GM10266 (cell line): Measurements from ENCODE around the gene PTPRO.

Source experiments
- DNase-seq: peaks from one replicate; pipeline ENCODE4 v3.0.0; 2012; ENCODE audit errors: extremely low spot score
- CTCF ChIP-seq: IDR thresholded peaks from 2 replicates; pipeline ENCODE4 v1.5.1; 2012; ENCODE audit warnings: mild to moderate bottlenecking, low read depth; ENCODE audit not compliant: control insufficient read depth, insufficient read depth; ENCODE audit errors: missing control alignments

Gene PTPRO

GRCh38 chr12:15322164-15323061 lies at the start of gene PTPRO:
Gene PTPRO, plus strand, starts transcription at chr12:15322508.
- no peak for DNase-seq
- no peak for TF ChIP-seq CTCF

GRCh38 chr12:15273896-15274295 lies 48.4 kb upstream of the PTPRO start:
- TF ChIP-seq CTCF = no peak
- no peak for DNase-seq

GRCh38 chr12:15274561-15274967 lies 47.7 kb upstream of the PTPRO start:
- no peak for DNase-seq
- no peak for TF ChIP-seq CTCF

- DNase-seq = peak; percentile 11
- TF ChIP-seq CTCF = peak; percentile 62
Observed at GRCh38 chr12:15276088-15276698, 46.1 kb upstream of the PTPRO start.

GRCh38 chr12:15278816-15279658 lies 43.3 kb upstream of the PTPRO start:
- TF ChIP-seq CTCF = no peak
- DNase-seq = no peak

- no peak for DNase-seq
- TF ChIP-seq CTCF = no peak
Observed at GRCh38 chr12:15280930-15281329, 41.4 kb upstream of the PTPRO start.
